ENCODE measurements around the gene GNAZ.

DNA sequence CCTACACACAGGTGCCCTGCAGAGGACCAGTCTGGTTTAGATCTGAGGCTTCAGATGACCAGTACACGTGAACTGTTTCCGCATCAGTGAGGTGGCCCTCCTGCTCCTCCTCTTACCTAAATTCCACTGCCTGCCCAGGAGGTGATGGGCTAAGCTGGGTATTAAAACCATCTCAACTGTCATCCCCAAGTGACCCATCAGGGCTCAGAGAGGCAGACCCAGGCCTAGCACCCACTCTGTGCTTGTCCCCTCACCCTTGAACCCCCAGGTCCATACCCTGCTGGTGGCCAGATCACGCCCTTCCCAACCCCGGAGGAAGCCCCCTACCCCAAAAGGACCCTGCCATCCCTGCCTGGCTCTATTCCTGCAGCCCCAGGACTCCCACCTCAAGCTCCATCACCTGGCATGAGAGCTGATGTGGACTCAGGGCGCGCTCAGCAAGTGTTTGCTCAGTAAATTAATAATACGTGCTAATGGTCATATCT lies 50.1 kb downstream of the GNAZ start:
- TF ChIP-seq POLR2A (IDR thresholded peaks at IDR 0.05; ENCODE audit: low read depth, low read length), result no peak
- no peak for TF ChIP-seq POLR2AphosphoS5 (IDR thresholded peaks at IDR 0.05; ENCODE audit: low read depth, low read length)
- no peak for TF ChIP-seq TAF1 (IDR thresholded peaks at IDR 0.05; ENCODE audit: low read depth, low read length)
- no peak for TF ChIP-seq SPI1 (IDR thresholded peaks at IDR 0.05; ENCODE audit: low read depth, low read length)
- TF ChIP-seq POU2F2 (IDR thresholded peaks at IDR 0.05; ENCODE audit: low read depth, low read length), result no peak

Measured in GM12891 (cell line).